Fibroblast of peridontal ligament (primary cell): ENCODE data around the gene SIK3.

Experiments used
- DNase-seq: peaks from one replicate; pipeline ENCODE4 v3.0.0-alpha.2; 2010; ENCODE audit errors: extremely low read depth

SIK3 gene

GRCh38 chr11:116970485-116971292 lies 127.5 kb downstream of the SIK3 start:
- DNase-seq, result no peak

GRCh38 chr11:116969694-116970093 lies 128.5 kb downstream of the SIK3 start:
- DNase-seq, result no peak

- no peak for DNase-seq
Measured at GRCh38 chr11:116964269-116964668, 134.0 kb downstream of the SIK3 start.

- no peak for DNase-seq
Measured at GRCh38 chr11:116963813-116964212, 134.4 kb downstream of the SIK3 start.

- peak; percentile 56 for DNase-seq
Measured at GRCh38 chr11:116962108-116962507, 136.1 kb downstream of the SIK3 start.

- peak; percentile 76 for DNase-seq
Measured at GRCh38 chr11:116960930-116961329, 137.3 kb downstream of the SIK3 start.

- no peak for DNase-seq
Measured at GRCh38 chr11:116958246-116958645, 140.0 kb downstream of the SIK3 start.

GRCh38 chr11:116955949-116956348 lies 142.3 kb downstream of the SIK3 start:
- peak; percentile 23 for DNase-seq

GRCh38 chr11:116955548-116955947 lies 142.7 kb downstream of the SIK3 start:
- no peak for DNase-seq

- DNase-seq, result no peak
Measured at GRCh38 chr11:116953530-116954285, 144.5 kb downstream of the SIK3 start.

GRCh38 chr11:116951762-116952161 lies 146.5 kb downstream of the SIK3 start:
- DNase-seq, result no peak

- no peak for DNase-seq
Measured at GRCh38 chr11:116950210-116950609, 148.0 kb downstream of the SIK3 start.

- DNase-seq, result no peak
Measured at GRCh38 chr11:116948391-116948790, 149.8 kb downstream of the SIK3 start.

- DNase-seq, result no peak
Measured at GRCh38 chr11:116946414-116946813, 151.8 kb downstream of the SIK3 start.

- DNase-seq, result no peak
Measured at GRCh38 chr11:116939499-116939898, 158.7 kb downstream of the SIK3 start.

GRCh38 chr11:116938471-116939070 lies 159.7 kb downstream of the SIK3 start:
- DNase-seq, result no peak

GRCh38 chr11:116936754-116937446 lies 161.3 kb downstream of the SIK3 start:
- DNase-seq, result no peak

GRCh38 chr11:116935514-116935913 lies 162.7 kb downstream of the SIK3 start:
- no peak for DNase-seq

GRCh38 chr11:116935089-116935488 lies 163.1 kb downstream of the SIK3 start:
- DNase-seq, result no peak

- DNase-seq, result no peak
Measured at GRCh38 chr11:116933961-116934360, 164.3 kb downstream of the SIK3 start.

- no peak for DNase-seq
Measured at GRCh38 chr11:116932181-116932580, 166.0 kb downstream of the SIK3 start.
